CD14-positive monocyte (primary cell): Measurements from ENCODE around the gene ASPSCR1. TPM values are rescaled to one million over a fixed set of nuclear protein-coding genes. Genes with fewer than 3 reads are reported as not detected.

Source experiments
- DNase-seq, 3 donors: peaks; one replicate each; pipeline ENCODE4 v3.0.0-alpha.2; 2011 to 2022
- H2AFZ ChIP-seq: 2 replicates; pipeline ENCODE4 v1.6.0; 2012; ENCODE audit warnings: mild to moderate bottlenecking, low read depth, low read length, inconsistent platforms; ENCODE audit not compliant: insufficient read depth, poor library complexity, severe bottlenecking
- H3K27ac ChIP-seq, 2 donors: 1 replicate in 1 of 2; 2 replicates in 1 of 2; pipeline ENCODE4 v1.5.1; 2012 to 2013; ENCODE audit warnings: low read length in 2 of 2, control low read depth in 1 of 2, inconsistent platforms in 1 of 2, low read depth in 1 of 2, mild to moderate bottlenecking in 1 of 2
- H3K27me3 ChIP-seq, 2 donors: one replicate each; pipeline versions ENCODE4 v1.6.0 to v1.6.1; 2011 to 2013; ENCODE audit warnings: low read length in 2 of 2; ENCODE audit not compliant: control insufficient read depth in 2 of 2, insufficient read depth in 2 of 2
- H3K36me3 ChIP-seq, 2 donors: replicated peaks in 1 of 2; 1 replicate in 1 of 2; 2 replicates in 1 of 2; pipeline versions ENCODE4 v1.5.1 to v1.6.1; 2012 to 2013; ENCODE audit warnings: low read length in 2 of 2, control low read depth in 1 of 2, inconsistent platforms in 1 of 2, mild to moderate bottlenecking in 1 of 2; ENCODE audit not compliant: insufficient read depth in 2 of 2, control insufficient read depth in 1 of 2
- H3K4me1 ChIP-seq, 2 donors: 1 replicate in 1 of 2; 2 replicates in 1 of 2; pipeline versions ENCODE4 v1.5.1 to v1.6.1; 2012 to 2013; ENCODE audit warnings: low read length in 2 of 2, control low read depth in 1 of 2, inconsistent platforms in 1 of 2, mild to moderate bottlenecking in 1 of 2, moderate library complexity in 1 of 2; ENCODE audit not compliant: insufficient read depth in 2 of 2, control insufficient read depth in 1 of 2
- H3K4me2 ChIP-seq: replicated peaks from 2 replicates; pipeline ENCODE3; 2012; ENCODE audit warnings: low read length, moderate library complexity, mild to moderate bottlenecking; ENCODE audit not compliant: poor library complexity, severe bottlenecking; ENCODE audit errors: extremely low read depth
- H3K4me3 ChIP-seq, 3 experiments: fragments of 200-600 bp in 1 of 3; sonication (generic) in 1 of 3; replicated peaks in 1 of 3; 1 replicate in 2 of 3; 2 replicates in 1 of 3; pipeline ENCODE4 v1.5.1; 2011 to 2013; ENCODE audit warnings: low read length in 3 of 3, mild to moderate bottlenecking in 3 of 3, control low read depth in 2 of 3, low read depth in 2 of 3, inconsistent platforms in 1 of 3, moderate library complexity in 1 of 3
- H3K79me2 ChIP-seq: 2 replicates; pipeline ENCODE4 v1.6.0; 2012; ENCODE audit warnings: mild to moderate bottlenecking, control low read depth, inconsistent platforms, low read length, moderate library complexity; ENCODE audit not compliant: insufficient read depth
- H3K9ac ChIP-seq: 2 replicates; pipeline ENCODE4 v1.6.0; 2017; ENCODE audit warnings: low read length, mild to moderate bottlenecking; ENCODE audit not compliant: insufficient read depth, poor library complexity, severe bottlenecking
- H3K9me3 ChIP-seq, 2 donors: replicated peaks in 1 of 2; 1 replicate in 1 of 2; 2 replicates in 1 of 2; pipeline versions ENCODE4 v1.5.1 to v1.6.1; 2012 to 2013; ENCODE audit warnings: low read length in 2 of 2, control low read depth in 1 of 2; ENCODE audit not compliant: control insufficient read depth in 1 of 2, insufficient read depth in 1 of 2
- H4K20me1 ChIP-seq: 2 replicates; pipeline ENCODE4 v1.6.0; 2012; ENCODE audit warnings: mild to moderate bottlenecking, low read length, control low read depth, moderate library complexity; ENCODE audit not compliant: insufficient read depth
- H3K27ac Mint-ChIP-seq, 7 donors: one replicate each; pipeline ENCODE4 v1.8.0; 2020; ENCODE audit warnings: mild to moderate bottlenecking in 7 of 7, mixed read lengths in 7 of 7, moderate library complexity in 6 of 7, inconsistent platforms in 2 of 7
- H3K27me3 Mint-ChIP-seq, 3 donors: one replicate each; pipeline ENCODE4 v1.8.0; 2021 to 2022; ENCODE audit warnings: low read depth in 3 of 3, mild to moderate bottlenecking in 3 of 3, mixed read lengths in 3 of 3, moderate library complexity in 3 of 3, inconsistent platforms in 1 of 3
- H3K36me3 Mint-ChIP-seq, 2 donors: one replicate each; pipeline ENCODE4 v1.8.0; 2020; ENCODE audit warnings: mixed read lengths in 2 of 2, inconsistent platforms in 1 of 2, mild to moderate bottlenecking in 1 of 2
- H3K4me1 Mint-ChIP-seq: one replicate; pipeline ENCODE4 v1.8.0; 2020; ENCODE audit warnings: mild to moderate bottlenecking, mixed read lengths
- H3K4me3 Mint-ChIP-seq, 2 donors: one replicate each; pipeline ENCODE4 v1.8.0; 2020; ENCODE audit warnings: mild to moderate bottlenecking in 2 of 2, mixed read lengths in 2 of 2, moderate library complexity in 1 of 2
- H3K9me3 Mint-ChIP-seq, 7 donors: one replicate each; pipeline ENCODE4 v1.8.0; 2020 to 2022; ENCODE audit warnings: mixed read lengths in 7 of 7, mild to moderate bottlenecking in 6 of 7, moderate library complexity in 6 of 7, inconsistent platforms in 2 of 7
- WGBS: methylation state at CpG from one replicate; pipeline ENCODE4 v1.1.5; 2013; ENCODE audit warnings: missing lambda C conversion rate; ENCODE audit not compliant: insufficient coverage; 5-methylcytosine and 5-hydroxymethylcytosine counted together
- intact Hi-C, 2 donors: fragments of 100-400 bp; cut with micrococcal nuclease; formaldehyde crosslinking; loops; one replicate each; pipeline versions ENCODE4 v1.15.0 to v1.15.1; 2023
- polyA plus RNA-seq, 3 donors: library from polyadenylated mRNA; depleted of rRNA in 1 of 3; unstranded in 2 of 3; stranded (reverse) in 1 of 3; fragments of 300-500 nt in 2 of 3; fragments of >200 nt in 1 of 3; fragmentation: Illumina TruSeq in 2 of 3; gene quantifications; 1 replicate in 2 of 3; 2 replicates in 1 of 3; pipeline ENCODE4 v1.2.3, GENCODE V29; 2012 to 2021
- TF ChIP-seq, protein P1 (sequence below): fragments of 200-600 bp; IDR thresholded peaks from one replicate; pipeline ENCODE4 v1.8.0; 2022; ENCODE audit warnings: antibody characterized with exemption, mild to moderate bottlenecking

The ASPSCR1 gene
- polyA plus RNA-seq, 3 donors = 25.5 to 31.9 (median 25.6) TPM

DNA sequence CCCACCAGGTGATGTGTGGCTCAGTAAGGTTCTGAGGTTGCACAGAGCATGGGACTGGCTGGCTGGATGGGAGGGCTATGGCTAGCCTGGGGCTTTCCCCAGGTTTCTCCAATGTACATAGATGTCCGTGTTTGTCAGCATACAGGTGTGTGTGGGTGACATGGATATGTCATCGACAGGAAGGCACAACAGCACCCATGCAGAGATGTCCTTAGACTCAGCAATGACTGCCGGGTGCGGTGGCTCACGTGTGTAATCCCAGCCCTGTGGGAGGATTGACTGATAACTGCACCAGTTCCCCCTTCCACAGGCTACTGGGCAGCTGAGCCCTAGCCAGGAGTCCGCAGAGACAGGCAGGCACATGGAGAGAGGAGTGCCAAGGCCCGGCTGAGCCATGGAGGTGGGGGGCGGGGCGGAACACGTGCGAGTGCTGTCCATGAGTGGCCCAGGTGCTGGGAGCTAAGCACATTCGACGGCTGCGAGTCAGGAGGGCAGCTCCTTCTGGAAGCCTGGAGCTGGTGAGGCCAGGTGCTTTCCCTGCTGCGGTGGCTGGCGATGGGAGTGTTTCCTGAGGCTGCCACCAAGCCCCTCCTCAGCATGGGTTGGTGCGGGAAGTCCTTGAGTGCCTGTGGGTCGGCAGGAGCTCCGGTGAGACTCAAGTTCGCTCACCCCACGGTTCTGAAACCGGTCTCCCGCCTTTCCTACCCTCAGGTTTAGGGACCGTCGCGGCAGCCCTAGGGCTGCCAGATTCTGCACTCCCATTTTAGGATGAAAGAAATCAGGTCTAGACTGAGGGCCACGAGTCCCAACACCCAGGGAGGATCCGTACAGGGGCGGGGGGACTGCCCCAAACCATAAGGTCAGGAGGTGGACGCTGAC is 858 bp upstream of the ASPSCR1 start:
- Histone ChIP-seq H3K36me3 (peaks cover 3 to 9% of the 10 kb centered on the region in 2 donors), H3K4me3 (peak overlapping the region; percentile 55 to 80 (median 75)), H3K9ac (peak overlapping the region; percentile 93), H3K79me2 (peaks cover 12% of the 10 kb centered on the region), H2AFZ (peak overlapping the region; percentile 94), H3K9me3 (peaks cover 6 to 9% of the 10 kb centered on the region in 2 donors), H3K27ac (peak overlapping the region; percentile 6 to 90), H3K27me3 (no peaks in the 10 kb centered on the region), H3K4me2 (peak overlapping the region; percentile 92), H3K4me1 (peaks cover 20 to 24% of the 10 kb centered on the region in 2 donors), H4K20me1 (no peaks in the 10 kb centered on the region)
- intact Hi-C loops = loop anchor here (1.0 to 5.0 kb wide), 3 partner anchors 46 to 49 kb away; partner anchors contain the start of genes LRRC45 (in 2 of the 2), CENPX (in 1 of the 2) and MAFG (in 1 of the 2)
- Mint-ChIP-seq H3K27ac (peak overlapping the region; percentile 87 to 97 (median 91)), H3K27me3 (peaks cover 5 to 7% (median 6%) of the 10 kb centered on the region in 3 donors), H3K36me3 (peaks cover 9 to 24% of the 10 kb centered on the region in 2 donors), H3K4me3 (peak overlapping the region; percentile 95 to 98), H3K4me1 (peaks cover 34% of the 10 kb centered on the region), H3K9me3 (peaks cover 0 to 16% (median 11%) of the 10 kb centered on the region in 7 donors)
- DNase-seq = peak in 1 of 3 donors; percentile 30
- TF ChIP-seq, protein P1, sequence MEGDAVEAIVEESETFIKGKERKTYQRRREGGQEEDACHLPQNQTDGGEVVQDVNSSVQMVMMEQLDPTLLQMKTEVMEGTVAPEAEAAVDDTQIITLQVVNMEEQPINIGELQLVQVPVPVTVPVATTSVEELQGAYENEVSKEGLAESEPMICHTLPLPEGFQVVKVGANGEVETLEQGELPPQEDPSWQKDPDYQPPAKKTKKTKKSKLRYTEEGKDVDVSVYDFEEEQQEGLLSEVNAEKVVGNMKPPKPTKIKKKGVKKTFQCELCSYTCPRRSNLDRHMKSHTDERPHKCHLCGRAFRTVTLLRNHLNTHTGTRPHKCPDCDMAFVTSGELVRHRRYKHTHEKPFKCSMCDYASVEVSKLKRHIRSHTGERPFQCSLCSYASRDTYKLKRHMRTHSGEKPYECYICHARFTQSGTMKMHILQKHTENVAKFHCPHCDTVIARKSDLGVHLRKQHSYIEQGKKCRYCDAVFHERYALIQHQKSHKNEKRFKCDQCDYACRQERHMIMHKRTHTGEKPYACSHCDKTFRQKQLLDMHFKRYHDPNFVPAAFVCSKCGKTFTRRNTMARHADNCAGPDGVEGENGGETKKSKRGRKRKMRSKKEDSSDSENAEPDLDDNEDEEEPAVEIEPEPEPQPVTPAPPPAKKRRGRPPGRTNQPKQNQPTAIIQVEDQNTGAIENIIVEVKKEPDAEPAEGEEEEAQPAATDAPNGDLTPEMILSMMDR = no peak
- WGBS = 20% methylated on average over 20 of the region's 30 CpGs

DNA sequence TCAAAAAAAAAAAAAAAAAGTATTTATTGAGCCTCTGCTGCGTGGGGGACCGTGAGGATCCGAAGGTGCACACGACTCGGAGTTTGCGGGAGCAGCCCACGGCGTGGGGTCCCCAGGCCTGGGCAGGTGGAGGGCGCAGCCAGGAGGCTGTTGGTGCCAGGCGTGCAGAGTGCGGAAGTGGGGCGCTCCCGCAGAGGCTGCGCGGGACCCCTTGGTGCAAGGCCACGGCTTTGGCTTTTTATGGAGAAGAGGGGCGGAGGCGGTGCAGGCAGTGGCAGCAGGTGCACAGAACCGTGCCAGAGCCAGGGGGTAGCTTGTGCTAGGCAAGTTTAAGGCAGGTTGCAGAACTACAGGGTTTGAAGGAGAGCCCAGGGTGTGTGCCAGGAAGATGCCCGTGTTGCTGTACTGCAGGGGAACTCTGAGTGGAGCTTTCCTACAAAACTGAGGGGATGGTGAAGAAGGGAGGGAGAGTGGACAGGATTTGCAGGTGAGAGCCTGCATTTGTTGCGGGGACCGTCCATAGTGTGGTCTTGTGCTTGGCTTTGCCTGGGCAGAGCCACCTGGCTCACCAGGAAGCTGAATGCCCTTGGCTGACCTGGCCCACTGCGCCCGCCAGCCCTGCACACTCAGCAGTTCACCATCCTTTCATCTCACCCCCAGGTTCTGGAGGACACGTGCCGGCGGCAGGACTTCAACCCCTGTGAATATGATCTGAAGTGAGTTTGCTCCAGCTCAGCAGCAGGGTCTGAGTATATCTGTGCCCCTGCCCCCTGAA is 1.3 kb downstream of the ASPSCR1 start:
- no peak for DNase-seq
- Mint-ChIP-seq H3K27ac (peak overlapping the region in 1 of 7 donors; percentile 50), H3K9me3 (peaks cover 0 to 6% (median under 1%) of the 10 kb centered on the region in 7 donors), H3K4me1 (peaks cover 38% of the 10 kb centered on the region), H3K36me3 (peaks cover 18 to 38% of the 10 kb centered on the region in 2 donors), H3K27me3 (peaks cover 2 to 7% (median 5%) of the 10 kb centered on the region in 3 donors), H3K4me3 (peak overlapping the region; percentile 75 to 80)
- Histone ChIP-seq H3K36me3 (peaks cover 3 to 9% of the 10 kb centered on the region in 2 donors), H3K9ac (no peak overlapping the region), H3K4me1 (peaks cover 24 to 30% of the 10 kb centered on the region in 2 donors), H3K79me2 (peaks cover 12% of the 10 kb centered on the region), H2AFZ (no peak overlapping the region), H3K4me3 (peak overlapping the region in 2 of 3 experiments; percentile 73 to 80), H3K27ac (no peak overlapping the region), H3K9me3 (peaks cover under 1 to 1% of the 10 kb centered on the region in 2 donors), H4K20me1 (no peaks in the 10 kb centered on the region), H3K27me3 (no peaks in the 10 kb centered on the region), H3K4me2 (peak overlapping the region; percentile 92)
- intact Hi-C loops = loop anchor here (5.0 kb wide), 2 partner anchors 44 to 51 kb away; partner anchors contain the start of genes CENPX (in 1 of the 2), LRRC45 (in 1 of the 2) and MAFG (in 1 of the 2)
- TF ChIP-seq, protein P1 = no peak
- 96% methylated on average over 20 of the region's 27 CpGs for WGBS
